SU-DHL-6 (cell line): Measurements from ENCODE around the gene LATS2.

Source experiments
- H2AFZ ChIP-seq: fragments of 200-600 bp; sonication (generic); 2 replicates; pipeline ENCODE4 v1.6.1; 2014; ENCODE audit warnings: low read depth, mild to moderate bottlenecking, moderate library complexity, mixed read lengths, antibody characterized with exemption, low read length; ENCODE audit not compliant: severe bottlenecking
- H3F3A ChIP-seq: fragments of 200-600 bp; shearing (Covaris generic); 2 replicates; pipeline ENCODE4 v1.6.0; 2016; ENCODE audit warnings: antibody characterized with exemption, mild to moderate bottlenecking; ENCODE audit not compliant: insufficient read depth
- H3K27ac ChIP-seq: fragments of 200-600 bp; sonication (generic); 2 replicates; pipeline ENCODE4 v1.5.1; 2016; ENCODE audit warnings: low read depth, mild to moderate bottlenecking, low read length, moderate library complexity, mixed read lengths
- H3K27me3 ChIP-seq: fragments of 200-600 bp; sonication (generic), shearing (Covaris generic); 2 replicates; pipeline ENCODE4 v1.6.0; 2014; ENCODE audit warnings: mild to moderate bottlenecking, low read length
- H3K36me3 ChIP-seq: fragments of 200-600 bp; sonication (generic); 2 replicates; pipeline ENCODE4 v1.6.1; 2014; ENCODE audit warnings: mild to moderate bottlenecking, low read length, mixed read lengths
- H3K4me2 ChIP-seq: fragments of 300-600, 200-600 bp; shearing (Covaris generic), sonication (generic); 2 replicates; pipeline ENCODE4 v1.6.0; 2014; ENCODE audit warnings: low read length, low read depth, mild to moderate bottlenecking; ENCODE audit not compliant: poor library complexity, severe bottlenecking
- H3K4me3 ChIP-seq: fragments of 200-600 bp; sonication (generic); 2 replicates; pipeline ENCODE4 v1.5.1; 2014; ENCODE audit warnings: antibody characterized with exemption, low read length, mild to moderate bottlenecking, mixed read lengths; ENCODE audit not compliant: insufficient read depth, poor library complexity, severe bottlenecking
- H3K79me2 ChIP-seq: fragments of 200-600 bp; sonication (generic); 2 replicates; pipeline ENCODE4 v1.6.1; 2014; ENCODE audit warnings: mild to moderate bottlenecking, low read length, moderate library complexity; ENCODE audit not compliant: insufficient read depth
- H3K9ac ChIP-seq: fragments of 200-600 bp; sonication (generic); 2 replicates; pipeline ENCODE4 v1.7.0; 2014; ENCODE audit warnings: mild to moderate bottlenecking, low read length
- H3K9me2 ChIP-seq: fragments of 200-600 bp; sonication (generic); replicated peaks from 2 replicates; pipeline ENCODE4 v1.6.1; 2014; ENCODE audit warnings: low read length; ENCODE audit not compliant: insufficient read depth
- H3K9me3 ChIP-seq: fragments of 200-600 bp; sonication (generic); 2 replicates; pipeline ENCODE4 v1.6.1; 2014; ENCODE audit warnings: low read length, mixed read lengths; ENCODE audit not compliant: insufficient read depth
- H4K20me1 ChIP-seq: fragments of 200-600 bp; sonication (generic); 2 replicates; pipeline ENCODE4 v1.6.1; 2014; ENCODE audit warnings: low read depth, mild to moderate bottlenecking, antibody characterized with exemption, low read length, moderate library complexity, mixed read lengths
- CTCF ChIP-seq: fragments of 200-600 bp; sonication (generic); IDR thresholded peaks from one replicate; pipeline ENCODE4 v1.5.1; 2017; ENCODE audit warnings: antibody characterized with exemption, mild to moderate bottlenecking, low read length, moderate library complexity; ENCODE audit not compliant: insufficient read depth, poor library complexity, severe bottlenecking
- EZH2phosphoT487 ChIP-seq: fragments of 200-600 bp; sonication (generic), shearing (Covaris generic); conservative IDR thresholded peaks from 2 replicates; pipeline ENCODE4 v1.6.1; 2018; ENCODE audit warnings: mild to moderate bottlenecking, antibody characterized with exemption, low read length, moderate library complexity, mixed read lengths

The LATS2 gene

GRCh38 chr13:20977394-20977793 is 84.0 kb downstream of the LATS2 start:
- H3K9me2 ChIP-seq = no peaks in the 10 kb centered on the region
- no peak overlapping the region for H3K27ac ChIP-seq
- no peaks in the 10 kb centered on the region; the same call in 1 of the 2 replicates for H3K27me3 ChIP-seq
- no peak overlapping the region for H3K4me3 ChIP-seq
- H3K79me2 ChIP-seq = no peaks in the 10 kb centered on the region
- H3K9me3 ChIP-seq = no peaks in the 10 kb centered on the region
- no peaks in the 10 kb centered on the region for H3K36me3 ChIP-seq
- H3F3A ChIP-seq = no peaks in the 10 kb centered on the region
- no peak overlapping the region for H2AFZ ChIP-seq
- no peak overlapping the region for H3K9ac ChIP-seq
- no peaks in the 10 kb centered on the region for H4K20me1 ChIP-seq
- TF ChIP-seq EZH2phosphoT487 (no peak), CTCF (no peak)
- no peak overlapping the region for H3K4me2 ChIP-seq

- no peak overlapping the region for H3K9ac ChIP-seq
- no peaks in the 10 kb centered on the region for H3K36me3 ChIP-seq
- TF ChIP-seq EZH2phosphoT487 (no peak), CTCF (no peak)
Measured at GRCh38 chr13:20974981-20975585, 86.3 kb downstream of the LATS2 start.

GRCh38 chr13:20973886-20974425 is 87.4 kb downstream of the LATS2 start:
- H3K36me3 ChIP-seq = no peaks in the 10 kb centered on the region
- no peak overlapping the region for H3K27ac ChIP-seq
- H2AFZ ChIP-seq = no peak overlapping the region
- TF ChIP-seq CTCF = no peak
- TF ChIP-seq EZH2phosphoT487 = no peak
- no peaks in the 10 kb centered on the region for H3F3A ChIP-seq
- no peak overlapping the region for H3K4me3 ChIP-seq
- no peaks in the 10 kb centered on the region for H3K9me2 ChIP-seq
- no peaks in the 10 kb centered on the region; the same call in 1 of the 2 replicates for H3K27me3 ChIP-seq
- no peak overlapping the region for H3K4me2 ChIP-seq
- no peaks in the 10 kb centered on the region for H4K20me1 ChIP-seq
- H3K9ac ChIP-seq = no peak overlapping the region
- H3K9me3 ChIP-seq = no peaks in the 10 kb centered on the region
- no peaks in the 10 kb centered on the region for H3K79me2 ChIP-seq

More at GRCh38 chr13:20974981-20975585, 86.3 kb downstream of the LATS2 start:
- Histone ChIP-seq H4K20me1 (no peaks in the 10 kb centered on the region), H3K27ac (no peak overlapping the region), H3K9me2 (no peaks in the 10 kb centered on the region), H3K79me2 (no peaks in the 10 kb centered on the region), H3K9me3 (no peaks in the 10 kb centered on the region), H3K27me3 (no peaks in the 10 kb centered on the region; the same call in 1 of the 2 replicates), H3K4me2 (no peak overlapping the region), H2AFZ (no peak overlapping the region), H3K4me3 (no peak overlapping the region), H3F3A (no peaks in the 10 kb centered on the region)
